GM23338 (cell line): ENCODE measurements around the gene BCOR. TPM values are rescaled to one million over a fixed set of nuclear protein-coding genes. Genes with fewer than 3 reads are reported as not detected.

Source experiments
- ATAC-seq: fragments of 200-7000 bp; cut with Tn5 transposase; 3 replicates; pipeline ENCODE4 v1.9.1; 2020
- DNase-seq: peaks from one replicate; pipeline ENCODE4 v3.0.0-alpha.2; 2015; ENCODE audit warnings: low spot score
- H2AFZ ChIP-seq: fragments of 200-600 bp; sonication (generic); 2 replicates; pipeline ENCODE4 v1.8.0; 2016; ENCODE audit warnings: antibody characterized with exemption, mild to moderate bottlenecking, moderate library complexity
- H3F3A ChIP-seq: fragments of 200-600 bp; sonication (generic); replicated peaks from 2 replicates; pipeline ENCODE4 v1.8.0; 2017; ENCODE audit warnings: antibody characterized with exemption, mixed run types, low read depth
- H3K27ac ChIP-seq: fragments of 200-600 bp; sonication (generic); 2 replicates; pipeline ENCODE4 v1.6.1; 2016; ENCODE audit warnings: low read depth
- H3K27me3 ChIP-seq: fragments of 200-600 bp; sonication (generic); 2 replicates; pipeline ENCODE4 v1.8.0; 2016; ENCODE audit warnings: mild to moderate bottlenecking, mixed run types, moderate library complexity; ENCODE audit not compliant: insufficient read depth
- H3K36me3 ChIP-seq: fragments of 200-600 bp; sonication (generic); 2 replicates; pipeline ENCODE4 v1.8.0; 2016; ENCODE audit warnings: mild to moderate bottlenecking; ENCODE audit not compliant: insufficient read depth
- H3K4me1 ChIP-seq: fragments of 200-600 bp; sonication (generic); 2 replicates; pipeline ENCODE4 v1.8.0; 2016; ENCODE audit warnings: mild to moderate bottlenecking, moderate library complexity; ENCODE audit not compliant: insufficient read depth
- H3K4me2 ChIP-seq: fragments of 200-600 bp; sonication (generic); 2 replicates; pipeline ENCODE4 v1.7.1; 2017; ENCODE audit warnings: mixed run types
- H3K4me3 ChIP-seq: fragments of 200-600 bp; sonication (generic); 2 replicates; pipeline ENCODE4 v1.6.1; 2016; ENCODE audit warnings: mixed run types
- H3K79me2 ChIP-seq: fragments of 200-600 bp; sonication (generic); replicated peaks from 2 replicates; pipeline ENCODE4 v1.8.0; 2017; ENCODE audit warnings: mild to moderate bottlenecking; ENCODE audit not compliant: insufficient read depth
- H3K9me2 ChIP-seq: fragments of 200-600 bp; sonication (generic); 2 replicates; pipeline ENCODE4 v1.8.0; 2017; ENCODE audit not compliant: insufficient read depth
- H4K20me1 ChIP-seq: fragments of 200-600 bp; sonication (generic); replicated peaks from 2 replicates; pipeline ENCODE4 v1.8.0; 2017; ENCODE audit warnings: mild to moderate bottlenecking; ENCODE audit not compliant: insufficient read depth
- H3K27ac Mint-ChIP-seq: 2 replicates; pipeline ENCODE4 v1.8.0; 2020; ENCODE audit warnings: inconsistent platforms, mild to moderate bottlenecking, moderate library complexity, mixed read lengths
- H3K27me3 Mint-ChIP-seq: 3 replicates; pipeline ENCODE4 v1.8.0; 2022; ENCODE audit warnings: low read depth, mild to moderate bottlenecking, moderate library complexity, mixed read lengths, inconsistent platforms; ENCODE audit not compliant: insufficient read depth, poor library complexity
- H3K36me3 Mint-ChIP-seq: 3 replicates; pipeline ENCODE4 v1.8.0; 2021; ENCODE audit warnings: low read depth, mild to moderate bottlenecking, inconsistent platforms, moderate library complexity, mixed read lengths
- H3K4me1 Mint-ChIP-seq: 3 replicates; pipeline ENCODE4 v1.8.0; 2020; ENCODE audit warnings: mild to moderate bottlenecking, inconsistent platforms, mixed read lengths
- H3K4me3 Mint-ChIP-seq: 3 replicates; pipeline ENCODE4 v1.8.0; 2021; ENCODE audit warnings: moderate library complexity, mild to moderate bottlenecking, inconsistent platforms, mixed read lengths
- H3K9me3 Mint-ChIP-seq: 3 replicates; pipeline ENCODE4 v1.8.0; 2020; ENCODE audit warnings: moderate library complexity, mild to moderate bottlenecking, inconsistent platforms, mixed read lengths
- CREB1 ChIP-seq: fragments of 250-450 bp; sonication (Bioruptor Pico); IDR thresholded peaks from 2 replicates; pipeline ENCODE4 v1.5.0; 2020; ENCODE audit warnings: low read depth, mild to moderate bottlenecking, moderate library complexity
- ETS1 ChIP-seq: IDR thresholded peaks from 2 replicates; pipeline ENCODE4 v1.6.1; 2016; ENCODE audit warnings: antibody characterized with exemption
- EZH2 ChIP-seq: fragments of 200-600 bp; sonication (generic); IDR thresholded peaks from one replicate; pipeline ENCODE4 v1.8.0; 2017; ENCODE audit warnings: antibody characterized with exemption, mild to moderate bottlenecking, low read depth; ENCODE audit not compliant: unreplicated experiment
- EZH2phosphoT487 ChIP-seq: fragments of 200-600 bp; sonication (generic); IDR thresholded peaks from one replicate; pipeline ENCODE4 v1.8.1; 2018; ENCODE audit warnings: antibody characterized with exemption; ENCODE audit not compliant: unreplicated experiment
- JUNB ChIP-seq: IDR thresholded peaks from one replicate; pipeline ENCODE4 v1.6.1; 2016; ENCODE audit warnings: antibody characterized with exemption; ENCODE audit not compliant: unreplicated experiment
- NANOG ChIP-seq: IDR thresholded peaks from 2 replicates; pipeline ENCODE4 v1.6.1; 2016; ENCODE audit warnings: antibody characterized with exemption, borderline replicate concordance
- POLR2AphosphoS5 ChIP-seq: IDR thresholded peaks from 2 replicates; pipeline ENCODE4 v1.6.1; 2016; ENCODE audit warnings: antibody characterized with exemption, low read depth
- STAT1 ChIP-seq: IDR thresholded peaks from one replicate; pipeline ENCODE4 v1.6.1; 2016; ENCODE audit warnings: antibody characterized with exemption; ENCODE audit not compliant: unreplicated experiment
- ZNF114 ChIP-seq: fragments of 250-450 bp; sonication (Bioruptor Pico); IDR thresholded peaks from 2 replicates; pipeline ENCODE4 v1.5.0; 2020; ENCODE audit warnings: mild to moderate bottlenecking, moderate library complexity
- ZNF331 ChIP-seq: fragments of 250-450 bp; sonication (Bioruptor Pico); IDR thresholded peaks from 2 replicates; pipeline ENCODE4 v1.5.0; 2020; ENCODE audit warnings: low read depth, mild to moderate bottlenecking, moderate library complexity
- ZNF462 ChIP-seq: fragments of 250-450 bp; sonication (Bioruptor Pico); IDR thresholded peaks from 2 replicates; pipeline ENCODE4 v1.5.0; 2020; ENCODE audit warnings: mild to moderate bottlenecking, moderate library complexity
- polyA plus RNA-seq: library from polyadenylated mRNA; unstranded; fragments of >200 nt; fragmentation: Nextera tagmentation; extraction: Ambion mirVana; gene quantifications from 2 replicates; pipeline ENCODE4 v1.2.1, GENCODE V29; 2016
- total RNA-seq: library from RNA; depleted of rRNA; stranded (reverse); fragments of >200 nt; shearing (Covaris generic); gene quantifications from 2 replicates; pipeline ENCODE4 v1.2.3, GENCODE V29; 2014
- TF ChIP-seq, protein P1 (sequence below), 2 experiments: fragments of 200-600 bp in 1 of 2; sonication (generic) in 1 of 2; conservative IDR thresholded peaks; 2 replicates each; pipeline versions ENCODE4 v1.5.1 to v1.6.1; 2016 to 2017; ENCODE audit warnings: antibody characterized with exemption in 2 of 2, low read depth in 2 of 2, mild to moderate bottlenecking in 2 of 2, moderate library complexity in 1 of 2
- TF ChIP-seq, protein P2 (sequence below): IDR thresholded peaks from one replicate; pipeline ENCODE4 v1.6.1; 2018; ENCODE audit warnings: antibody characterized with exemption; ENCODE audit not compliant: unreplicated experiment

Gene BCOR
- total and polyA plus RNA-seq, 2 experiments from 2014 or later, result 25.5 to 60.8 TPM

DNA sequence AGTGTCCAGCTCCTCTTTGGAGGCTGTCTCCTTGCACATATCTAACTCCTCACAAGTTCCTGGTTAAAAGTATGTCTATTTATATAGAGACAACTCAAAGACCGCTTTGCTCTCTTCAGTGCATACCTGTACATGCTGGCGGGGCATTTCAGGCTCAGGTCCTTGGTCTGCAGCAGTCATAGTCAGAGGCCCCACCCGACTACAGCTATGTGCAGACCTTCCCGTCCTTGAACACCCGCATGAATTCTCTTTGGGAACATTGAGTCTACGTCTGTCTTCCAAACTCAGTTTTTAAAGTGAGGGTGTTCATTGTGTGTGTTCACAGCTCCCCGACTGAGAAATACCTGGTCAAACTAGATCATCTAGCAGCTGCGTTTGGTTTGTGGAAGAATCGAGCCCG lies 4.2 kb downstream of the BCOR start:
- Histone ChIP-seq H3K27me3 (peaks cover 18% of the 10 kb centered on the region), H3K4me3 (peak overlapping the region; percentile 55), H3K36me3 (no peaks in the 10 kb centered on the region), H2AFZ (no peak overlapping the region), H3K4me1 (peaks cover 17% of the 10 kb centered on the region), H3K9me2 (no peaks in the 10 kb centered on the region), H3F3A (no peaks in the 10 kb centered on the region), H3K79me2 (peaks cover 71% of the 10 kb centered on the region), H3K27ac (peak overlapping the region; percentile 82), H3K4me2 (peak overlapping the region; percentile 85), H4K20me1 (no peaks in the 10 kb centered on the region)
- DNase-seq (no peak), ATAC-seq (no peak)
- Mint-ChIP-seq H3K27ac (peak overlapping the region; percentile 41; the same call in 1 of the 2 replicates), H3K27me3 (peaks cover 33% of the 10 kb centered on the region), H3K4me1 (peaks cover 20% of the 10 kb centered on the region), H3K36me3 (peaks cover 5% of the 10 kb centered on the region; the same call in 2 of the 3 replicates), H3K9me3 (no peaks in the 10 kb centered on the region), H3K4me3 (peak overlapping the region; percentile 93)
- no peak for TF ChIP-seq NANOG
- TF ChIP-seq EZH2phosphoT487, result no peak
- TF ChIP-seq, protein P1, sequence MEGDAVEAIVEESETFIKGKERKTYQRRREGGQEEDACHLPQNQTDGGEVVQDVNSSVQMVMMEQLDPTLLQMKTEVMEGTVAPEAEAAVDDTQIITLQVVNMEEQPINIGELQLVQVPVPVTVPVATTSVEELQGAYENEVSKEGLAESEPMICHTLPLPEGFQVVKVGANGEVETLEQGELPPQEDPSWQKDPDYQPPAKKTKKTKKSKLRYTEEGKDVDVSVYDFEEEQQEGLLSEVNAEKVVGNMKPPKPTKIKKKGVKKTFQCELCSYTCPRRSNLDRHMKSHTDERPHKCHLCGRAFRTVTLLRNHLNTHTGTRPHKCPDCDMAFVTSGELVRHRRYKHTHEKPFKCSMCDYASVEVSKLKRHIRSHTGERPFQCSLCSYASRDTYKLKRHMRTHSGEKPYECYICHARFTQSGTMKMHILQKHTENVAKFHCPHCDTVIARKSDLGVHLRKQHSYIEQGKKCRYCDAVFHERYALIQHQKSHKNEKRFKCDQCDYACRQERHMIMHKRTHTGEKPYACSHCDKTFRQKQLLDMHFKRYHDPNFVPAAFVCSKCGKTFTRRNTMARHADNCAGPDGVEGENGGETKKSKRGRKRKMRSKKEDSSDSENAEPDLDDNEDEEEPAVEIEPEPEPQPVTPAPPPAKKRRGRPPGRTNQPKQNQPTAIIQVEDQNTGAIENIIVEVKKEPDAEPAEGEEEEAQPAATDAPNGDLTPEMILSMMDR (conservative IDR thresholded peaks at IDR 0.05; ENCODE audit: low read depth in 2 of 2), result no peak
- TF ChIP-seq EZH2, result no peak
- TF ChIP-seq ZNF114 (CRISPR knock-in tag), result no peak
- TF ChIP-seq ETS1, result no peak
- TF ChIP-seq POLR2AphosphoS5, result no peak
- no peak for TF ChIP-seq CREB1 (CRISPR knock-in tag)
- no peak for TF ChIP-seq STAT1
- TF ChIP-seq JUNB, result no peak
- no peak for TF ChIP-seq ZNF462 (CRISPR knock-in tag)
- TF ChIP-seq, protein P2, sequence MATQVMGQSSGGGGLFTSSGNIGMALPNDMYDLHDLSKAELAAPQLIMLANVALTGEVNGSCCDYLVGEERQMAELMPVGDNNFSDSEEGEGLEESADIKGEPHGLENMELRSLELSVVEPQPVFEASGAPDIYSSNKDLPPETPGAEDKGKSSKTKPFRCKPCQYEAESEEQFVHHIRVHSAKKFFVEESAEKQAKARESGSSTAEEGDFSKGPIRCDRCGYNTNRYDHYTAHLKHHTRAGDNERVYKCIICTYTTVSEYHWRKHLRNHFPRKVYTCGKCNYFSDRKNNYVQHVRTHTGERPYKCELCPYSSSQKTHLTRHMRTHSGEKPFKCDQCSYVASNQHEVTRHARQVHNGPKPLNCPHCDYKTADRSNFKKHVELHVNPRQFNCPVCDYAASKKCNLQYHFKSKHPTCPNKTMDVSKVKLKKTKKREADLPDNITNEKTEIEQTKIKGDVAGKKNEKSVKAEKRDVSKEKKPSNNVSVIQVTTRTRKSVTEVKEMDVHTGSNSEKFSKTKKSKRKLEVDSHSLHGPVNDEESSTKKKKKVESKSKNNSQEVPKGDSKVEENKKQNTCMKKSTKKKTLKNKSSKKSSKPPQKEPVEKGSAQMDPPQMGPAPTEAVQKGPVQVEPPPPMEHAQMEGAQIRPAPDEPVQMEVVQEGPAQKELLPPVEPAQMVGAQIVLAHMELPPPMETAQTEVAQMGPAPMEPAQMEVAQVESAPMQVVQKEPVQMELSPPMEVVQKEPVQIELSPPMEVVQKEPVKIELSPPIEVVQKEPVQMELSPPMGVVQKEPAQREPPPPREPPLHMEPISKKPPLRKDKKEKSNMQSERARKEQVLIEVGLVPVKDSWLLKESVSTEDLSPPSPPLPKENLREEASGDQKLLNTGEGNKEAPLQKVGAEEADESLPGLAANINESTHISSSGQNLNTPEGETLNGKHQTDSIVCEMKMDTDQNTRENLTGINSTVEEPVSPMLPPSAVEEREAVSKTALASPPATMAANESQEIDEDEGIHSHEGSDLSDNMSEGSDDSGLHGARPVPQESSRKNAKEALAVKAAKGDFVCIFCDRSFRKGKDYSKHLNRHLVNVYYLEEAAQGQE, result no peak
- no peak for TF ChIP-seq ZNF331 (CRISPR knock-in tag)
